Measurements from ENCODE around the gene MDK.
"Not testable (repeated sequence)": the region's sequence is repeated elsewhere in the genome, so short reads cannot be mapped to it uniquely, and the experiment has no call there.

The MDK gene

GRCh38 chr11:46379482-46380293 lies 1.8 kb upstream of the MDK start:
- H3K4me1 ChIP-seq (ENCODE audit: control insufficient read depth in 5 of 5, insufficient read depth in 5 of 5, low read length in 5 of 5) = peaks cover 0 to 24% (median 17%) of the 10 kb centered on the region in 5 donors
- peaks cover 0 to 42% (median 40%) of the 10 kb centered on the region in 5 donors for H3K36me3 ChIP-seq (ENCODE audit: control insufficient read depth in 5 of 5, insufficient read depth in 5 of 5, low read length in 5 of 5)
- H3K27me3 ChIP-seq (ENCODE audit: control insufficient read depth in 5 of 5, insufficient read depth in 4 of 5, low read length in 5 of 5) = peaks cover 5 to 13% (median 8%) of the 10 kb centered on the region in 5 donors
- H3K27ac ChIP-seq (ENCODE audit: low read depth, low read length); H3K9ac ChIP-seq (ENCODE audit: low read length in 5 of 5); H3K9me3 ChIP-seq (ENCODE audit: control insufficient read depth in 5 of 5, low read length in 5 of 5); H3K4me3 ChIP-seq (ENCODE audit: low read depth in 1 of 5, low read length in 5 of 5): not testable (repeated sequence)

- Histone ChIP-seq H3K9me3 (ENCODE audit: control insufficient read depth in 5 of 5, low read length in 5 of 5) (no peaks in the 10 kb centered on the region), H3K4me3 (ENCODE audit: low read depth in 1 of 5, low read length in 5 of 5) (peak overlapping the region; percentile 15 to 83 (median 77)), H3K27me3 (ENCODE audit: control insufficient read depth in 5 of 5, insufficient read depth in 4 of 5, low read length in 5 of 5) (peaks cover 5 to 19% (median 8%) of the 10 kb centered on the region in 5 donors), H3K9ac (ENCODE audit: low read length in 5 of 5) (peak overlapping the region in 4 of 5 donors; percentile 47 to 77 (median 66)), H3K36me3 (ENCODE audit: control insufficient read depth in 5 of 5, insufficient read depth in 5 of 5, low read length in 5 of 5) (peaks cover 0 to 34% (median 32%) of the 10 kb centered on the region in 5 donors), H3K27ac (ENCODE audit: low read depth, low read length) (peak overlapping the region; percentile 54), H3K4me1 (ENCODE audit: control insufficient read depth in 5 of 5, insufficient read depth in 5 of 5, low read length in 5 of 5) (peaks cover 0 to 24% (median 17%) of the 10 kb centered on the region in 5 donors)
Measured at GRCh38 chr11:46380340-46381047, 975 bp upstream of the MDK start.

- H3K9me3 ChIP-seq (ENCODE audit: control insufficient read depth in 5 of 5, low read length in 5 of 5) = no peaks in the 10 kb centered on the region
- peaks cover 0 to 18% (median 17%) of the 10 kb centered on the region in 5 donors for H3K36me3 ChIP-seq (ENCODE audit: control insufficient read depth in 5 of 5, insufficient read depth in 5 of 5, low read length in 5 of 5)
- peak overlapping the region in 4 of 5 donors; percentile 44 to 66 (median 57) for H3K4me3 ChIP-seq (ENCODE audit: low read depth in 1 of 5, low read length in 5 of 5)
- H3K27ac ChIP-seq (ENCODE audit: low read depth, low read length) = no peak overlapping the region
- H3K27me3 ChIP-seq (ENCODE audit: control insufficient read depth in 5 of 5, insufficient read depth in 4 of 5, low read length in 5 of 5) = peaks cover 5 to 30% (median 17%) of the 10 kb centered on the region in 5 donors
- peaks cover 0 to 24% (median 17%) of the 10 kb centered on the region in 5 donors for H3K4me1 ChIP-seq (ENCODE audit: control insufficient read depth in 5 of 5, insufficient read depth in 5 of 5, low read length in 5 of 5)
- peak overlapping the region in 1 of 5 donors; percentile 41 for H3K9ac ChIP-seq (ENCODE audit: low read length in 5 of 5)
Measured at GRCh38 chr11:46381819-46382645, 563 bp downstream of the MDK start.

GRCh38 chr11:46382646-46383403 lies 1.4 kb downstream of the MDK start:
- H3K9ac ChIP-seq (ENCODE audit: low read length in 5 of 5) = no peak overlapping the region
- H3K36me3 ChIP-seq (ENCODE audit: control insufficient read depth in 5 of 5, insufficient read depth in 5 of 5, low read length in 5 of 5) = peaks cover 0 to 10% (median 9%) of the 10 kb centered on the region in 5 donors
- no peak overlapping the region for H3K27ac ChIP-seq (ENCODE audit: low read depth, low read length)

GRCh38 chr11:46383404-46383758 lies 1.9 kb downstream of the MDK start:
- Histone ChIP-seq H3K4me3 (ENCODE audit: low read depth in 1 of 5, low read length in 5 of 5) (no peak overlapping the region), H3K4me1 (ENCODE audit: control insufficient read depth in 5 of 5, insufficient read depth in 5 of 5, low read length in 5 of 5) (peaks cover 0 to 24% (median 17%) of the 10 kb centered on the region in 5 donors), H3K27ac (ENCODE audit: low read depth, low read length) (no peak overlapping the region), H3K27me3 (ENCODE audit: control insufficient read depth in 5 of 5, insufficient read depth in 4 of 5, low read length in 5 of 5) (peaks cover 15 to 41% (median 29%) of the 10 kb centered on the region in 5 donors), H3K9me3 (ENCODE audit: control insufficient read depth in 5 of 5, low read length in 5 of 5) (no peaks in the 10 kb centered on the region), H3K9ac (ENCODE audit: low read length in 5 of 5) (no peak overlapping the region), H3K36me3 (ENCODE audit: control insufficient read depth in 5 of 5, insufficient read depth in 5 of 5, low read length in 5 of 5) (peaks cover 0 to 5% (median 4%) of the 10 kb centered on the region in 5 donors)

More at GRCh38 chr11:46382646-46383403, 1.4 kb downstream of the MDK start:
- H3K9me3 ChIP-seq (ENCODE audit: control insufficient read depth in 5 of 5, low read length in 5 of 5) = no peaks in the 10 kb centered on the region
- H3K4me3 ChIP-seq (ENCODE audit: low read depth in 1 of 5, low read length in 5 of 5) = peak overlapping the region in 4 of 5 donors; percentile 44 to 66 (median 57)
- peaks cover 9 to 35% (median 23%) of the 10 kb centered on the region in 5 donors for H3K27me3 ChIP-seq (ENCODE audit: control insufficient read depth in 5 of 5, insufficient read depth in 4 of 5, low read length in 5 of 5)
- peaks cover 0 to 24% (median 17%) of the 10 kb centered on the region in 5 donors for H3K4me1 ChIP-seq (ENCODE audit: control insufficient read depth in 5 of 5, insufficient read depth in 5 of 5, low read length in 5 of 5)

GRCh38 chr11:46383974-46384701 lies 2.7 kb downstream of the MDK start:
- H3K27me3 ChIP-seq (ENCODE audit: control insufficient read depth in 5 of 5, insufficient read depth in 4 of 5, low read length in 5 of 5) = peaks cover 22 to 48% (median 36%) of the 10 kb centered on the region in 5 donors
- peaks cover 0 to 27% (median 19%) of the 10 kb centered on the region in 5 donors for H3K4me1 ChIP-seq (ENCODE audit: control insufficient read depth in 5 of 5, insufficient read depth in 5 of 5, low read length in 5 of 5)
- no peaks in the 10 kb centered on the region for H3K9me3 ChIP-seq (ENCODE audit: control insufficient read depth in 5 of 5, low read length in 5 of 5)
- H3K9ac ChIP-seq (ENCODE audit: low read length in 5 of 5) = no peak overlapping the region
- no peak overlapping the region for H3K4me3 ChIP-seq (ENCODE audit: low read depth in 1 of 5, low read length in 5 of 5)
- no peaks in the 10 kb centered on the region for H3K36me3 ChIP-seq (ENCODE audit: control insufficient read depth in 5 of 5, insufficient read depth in 5 of 5, low read length in 5 of 5)
- H3K27ac ChIP-seq (ENCODE audit: low read depth, low read length) = no peak overlapping the region

- H3K9ac ChIP-seq (ENCODE audit: low read length in 5 of 5) = no peak overlapping the region
- peaks cover 0 to 36% (median 30%) of the 10 kb centered on the region in 5 donors for H3K4me1 ChIP-seq (ENCODE audit: control insufficient read depth in 5 of 5, insufficient read depth in 5 of 5, low read length in 5 of 5)
- no peak overlapping the region for H3K4me3 ChIP-seq (ENCODE audit: low read depth in 1 of 5, low read length in 5 of 5)
- H3K36me3 ChIP-seq (ENCODE audit: control insufficient read depth in 5 of 5, insufficient read depth in 5 of 5, low read length in 5 of 5) = no peaks in the 10 kb centered on the region
- H3K27ac ChIP-seq (ENCODE audit: low read depth, low read length) = no peak overlapping the region
- no peaks in the 10 kb centered on the region for H3K9me3 ChIP-seq (ENCODE audit: control insufficient read depth in 5 of 5, low read length in 5 of 5)
- H3K27me3 ChIP-seq (ENCODE audit: control insufficient read depth in 5 of 5, insufficient read depth in 4 of 5, low read length in 5 of 5) = peaks cover 31 to 59% (median 46%) of the 10 kb centered on the region in 5 donors
Measured at GRCh38 chr11:46385169-46386004, 3.9 kb downstream of the MDK start.

- Histone ChIP-seq H3K9ac (ENCODE audit: low read length in 5 of 5) (no peak overlapping the region), H3K4me1 (ENCODE audit: control insufficient read depth in 5 of 5, insufficient read depth in 5 of 5, low read length in 5 of 5) (peaks cover 0 to 37% (median 30%) of the 10 kb centered on the region in 5 donors), H3K4me3 (ENCODE audit: low read depth in 1 of 5, low read length in 5 of 5) (no peak overlapping the region), H3K9me3 (ENCODE audit: control insufficient read depth in 5 of 5, low read length in 5 of 5) (no peaks in the 10 kb centered on the region), H3K36me3 (ENCODE audit: control insufficient read depth in 5 of 5, insufficient read depth in 5 of 5, low read length in 5 of 5) (no peaks in the 10 kb centered on the region), H3K27me3 (ENCODE audit: control insufficient read depth in 5 of 5, insufficient read depth in 4 of 5, low read length in 5 of 5) (peaks cover 36 to 64% (median 51%) of the 10 kb centered on the region in 5 donors), H3K27ac (ENCODE audit: low read depth, low read length) (no peak overlapping the region)
Measured at GRCh38 chr11:46386005-46386578, 4.6 kb downstream of the MDK start.
